Adipose tissue (tissue), 3 donors: ENCODE measurements around the gene RTN3. TPM values are rescaled to one million over a fixed set of nuclear protein-coding genes. Genes with fewer than 3 reads are reported as not detected.
"Not testable (repeated sequence)": the region's sequence is repeated elsewhere in the genome, so short reads cannot be mapped to it uniquely, and the experiment has no call there.

Experiments used
- H3K27ac ChIP-seq: one replicate; pipeline ENCODE4 v1.5.1; 2013; ENCODE audit warnings: low read depth, low read length
- WGBS, 3 donors: extraction: QIAGEN DNeasy Blood & Tissue Kit; methylation state at CpG; one replicate each; pipeline ENCODE4 v1.1.7; 2013; 5-methylcytosine and 5-hydroxymethylcytosine counted together
- polyA plus RNA-seq, 3 donors: library from polyadenylated mRNA; stranded (reverse); fragments of 200-250 nt; gene quantifications; one replicate each; pipeline ENCODE4 v1.2.3, GENCODE V29; 2013
- donor health status: healthy with polysubstance abuse.
- donor health status: Bipolar disorder and iron deficiency.
- donor health status: healthy.

The RTN3 gene
- polyA plus RNA-seq, 3 donors: 74.9 to 196 (median 91.9) TPM

- H3K27ac ChIP-seq: no peak overlapping the region
- 7 to 9% (median 7%) methylated on average over 18 of the region's 18 CpGs for WGBS, 3 donors
These were observed 423 bp upstream of the RTN3 start for GRCh38 chr11:63680834-63681320.

GRCh38 chr11:63682066-63683021, 1.0 kb downstream of the RTN3 start:
- 1 to 5% (median 4%) methylated on average over 19 of the region's 19 CpGs for WGBS, 3 donors

GRCh38 chr11:63683133-63683991, 2.1 kb downstream of the RTN3 start:
- H3K27ac ChIP-seq: no peak overlapping the region
- 74 to 78% (median 76%) methylated on average over 8 of the region's 8 CpGs for WGBS, 3 donors

More at GRCh38 chr11:63682066-63683021, 1.0 kb downstream of the RTN3 start:
- H3K27ac ChIP-seq: no peak overlapping the region

GRCh38 chr11:63685158-63685721, 3.9 kb downstream of the RTN3 start:
- not testable (repeated sequence) for H3K27ac ChIP-seq
- 63 to 93% (median 66%) methylated on average over 7 of the region's 7 CpGs for WGBS, 3 donors

- H3K27ac ChIP-seq: no peak overlapping the region
- 35 to 59% (median 54%) methylated on average over 2 of the region's 2 CpGs for WGBS, 3 donors
These were observed 5.6 kb downstream of the RTN3 start for GRCh38 chr11:63686926-63687325.

- H3K27ac ChIP-seq: no peak overlapping the region
- 78 to 93% (median 83%) methylated on average over 1 of the region's 1 CpG for WGBS, 3 donors
These were observed 6.5 kb downstream of the RTN3 start for GRCh38 chr11:63687845-63688244.

DNA sequence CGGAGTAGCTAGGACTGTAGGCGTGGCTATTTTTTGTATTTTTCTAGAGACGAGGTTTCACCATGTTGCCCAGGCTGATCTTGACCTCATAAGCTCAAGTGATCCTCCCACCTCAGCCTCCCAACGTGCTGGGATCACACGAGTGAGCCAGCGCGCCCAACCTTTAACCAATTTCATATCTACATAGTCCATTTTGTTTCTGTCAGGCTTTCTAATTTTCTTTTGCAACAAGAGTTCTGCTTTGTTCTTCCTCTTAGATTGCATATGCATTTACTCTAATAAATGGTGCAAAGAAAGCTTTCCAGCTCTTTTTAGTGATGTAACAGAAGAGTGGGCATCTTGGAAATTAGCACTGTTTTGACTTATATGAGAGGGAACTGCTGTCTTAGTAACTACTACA, 13.3 kb downstream of the RTN3 start:
- WGBS, 3 donors: 71 to 94% (median 86%) methylated on average over 7 of the region's 7 CpGs
- H3K27ac ChIP-seq: no peak overlapping the region

DNA sequence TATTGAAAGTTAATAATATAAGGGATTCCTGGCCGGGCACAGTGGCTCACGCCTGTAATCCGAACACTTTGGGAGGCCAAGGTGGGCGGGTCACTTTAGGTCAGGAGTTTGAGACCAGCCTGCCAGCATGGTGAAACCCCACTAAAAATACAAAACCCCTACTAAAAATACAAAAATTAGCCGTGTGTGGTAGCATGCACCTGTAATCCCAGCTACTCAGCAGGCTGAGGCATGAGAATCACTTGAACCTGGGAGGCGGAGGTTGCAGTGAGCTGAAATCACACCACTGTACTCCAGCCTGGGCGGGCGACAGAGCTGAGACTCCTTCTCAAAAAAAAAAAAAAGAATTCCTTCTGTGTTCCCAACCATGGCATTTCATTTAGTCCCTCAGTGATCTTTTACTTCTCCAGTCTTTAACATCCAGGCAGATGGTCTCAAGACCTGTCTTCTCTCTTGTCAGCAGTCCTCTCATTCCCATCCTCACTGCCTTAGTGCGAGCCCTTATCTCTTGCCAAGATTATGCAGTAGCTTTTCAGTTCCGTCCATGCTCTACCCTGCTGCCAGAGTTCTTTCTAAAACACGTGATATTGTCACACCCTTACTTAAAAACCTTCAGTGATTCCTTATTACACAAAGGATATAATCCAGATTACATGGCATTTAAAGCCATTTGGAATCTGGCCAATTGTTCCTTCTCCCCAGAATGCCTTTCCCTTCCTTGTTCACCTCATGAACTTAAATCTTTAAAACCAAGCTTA, 17.9 kb downstream of the RTN3 start:
- H3K27ac ChIP-seq: no peak overlapping the region
- WGBS, 3 donors: 68 to 83% (median 70%) methylated on average over 11 of the region's 11 CpGs

- H3K27ac ChIP-seq: no peak overlapping the region
- WGBS, 3 donors: 36 to 89% (median 88%) methylated on average over 1 of the region's 1 CpG
These were observed 18.6 kb downstream of the RTN3 start for GRCh38 chr11:63699896-63700295.

DNA sequence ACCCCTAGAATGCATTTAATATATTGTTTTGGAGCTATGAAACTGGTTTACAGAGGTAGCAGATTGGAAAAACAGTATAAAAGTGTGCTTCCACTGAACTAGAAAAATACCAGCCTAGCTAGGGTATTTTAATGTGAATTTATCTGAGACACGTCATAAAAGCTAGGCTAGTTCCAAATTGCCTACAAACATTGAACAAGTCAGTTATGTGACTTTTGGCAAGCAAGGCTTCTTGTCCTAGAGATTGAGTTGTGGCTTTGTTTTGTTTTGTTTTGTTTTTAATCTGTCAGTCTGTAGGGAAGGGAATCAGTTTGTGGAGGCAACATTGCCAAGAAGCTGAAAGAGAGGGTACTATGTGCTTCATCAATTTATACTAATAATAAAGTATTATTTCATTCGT, 24.2 kb downstream of the RTN3 start:
- 18 to 80% (median 71%) methylated on average over 2 of the region's 2 CpGs for WGBS, 3 donors
- no peak overlapping the region for H3K27ac ChIP-seq

DNA sequence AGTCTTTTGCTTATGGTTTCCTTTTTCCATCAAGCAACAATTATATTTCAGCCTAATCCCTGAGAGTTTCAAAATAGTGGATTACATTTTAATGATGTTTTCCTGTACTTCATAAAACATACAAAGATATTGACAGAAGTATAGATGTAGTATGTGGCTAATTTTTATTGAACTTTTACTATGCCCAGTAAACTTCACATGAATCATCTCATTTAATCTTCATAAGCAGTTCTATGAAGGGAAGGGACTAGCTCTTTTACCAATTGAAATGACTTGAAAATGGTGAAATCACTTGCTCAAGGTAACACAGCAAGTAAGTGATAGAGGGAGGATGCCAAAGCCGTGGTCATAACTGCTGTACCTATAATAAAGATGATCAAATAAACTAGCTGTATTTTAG, 27.5 kb downstream of the RTN3 start:
- no peak overlapping the region for H3K27ac ChIP-seq
- WGBS, 3 donors: 84 to 95% (median 95%) methylated on average over 1 of the region's 1 CpG

GRCh38 chr11:63709336-63709884, 28.1 kb downstream of the RTN3 start:
- WGBS, 3 donors: 35 to 53% (median 42%) methylated on average over 3 of the region's 3 CpGs
- H3K27ac ChIP-seq: no peak overlapping the region

DNA sequence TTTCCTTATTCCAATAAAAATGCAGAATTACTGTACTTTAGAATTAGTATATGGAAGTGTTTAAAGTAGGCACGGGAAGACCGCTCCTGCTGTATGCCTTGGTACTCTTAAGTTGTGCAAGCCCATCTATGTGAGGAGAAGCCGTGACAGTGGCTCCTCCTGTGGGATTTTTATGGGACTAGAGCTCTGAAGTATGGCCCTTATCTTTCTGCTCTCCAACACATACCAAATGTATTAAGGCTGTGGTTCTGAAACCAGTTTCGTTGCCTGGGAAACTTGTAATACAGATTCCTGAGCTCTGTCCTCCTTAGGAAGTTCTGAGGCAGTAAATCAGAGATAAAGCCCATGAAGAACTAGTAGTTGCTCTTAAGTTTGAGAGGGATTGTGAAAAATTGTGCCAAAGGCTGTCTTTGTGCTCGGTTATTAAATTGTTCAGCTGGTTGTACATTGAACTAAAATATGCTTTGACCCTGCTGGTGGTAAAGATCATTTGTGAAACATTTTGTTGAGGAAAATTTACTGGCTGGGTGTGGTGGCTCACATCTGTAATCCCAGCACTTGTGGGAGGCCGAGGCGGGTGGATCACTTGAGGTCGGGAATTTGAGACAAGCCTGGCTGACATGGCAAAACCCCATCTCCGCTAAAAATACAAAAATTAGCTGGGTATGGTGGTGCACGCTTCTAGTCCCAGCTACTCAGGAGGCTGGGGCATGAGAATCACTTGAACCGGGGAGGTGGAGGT, 29.3 kb downstream of the RTN3 start:
- H3K27ac ChIP-seq: no peak overlapping the region
- WGBS, 3 donors: 59 to 73% (median 64%) methylated on average over 11 of the region's 11 CpGs

- WGBS, 3 donors: 80 to 85% (median 82%) methylated on average over 6 of the region's 6 CpGs
- no peak overlapping the region for H3K27ac ChIP-seq
These were observed 30.5 kb downstream of the RTN3 start for GRCh38 chr11:63711838-63712237.

- whole genome bisulfite sequencing, 3 donors: 85 to 89% (median 87%) methylated on average over 2 of the region's 2 CpGs
- H3K27ac ChIP-seq: no peak overlapping the region
These were observed 32.5 kb downstream of the RTN3 start for GRCh38 chr11:63713766-63714165.

- H3K27ac ChIP-seq: no peak overlapping the region
These were observed 34.7 kb downstream of the RTN3 start for GRCh38 chr11:63716046-63716445.

GRCh38 chr11:63719001-63719400, 37.7 kb downstream of the RTN3 start:
- WGBS, 3 donors: 68 to 84% (median 81%) methylated on average over 1 of the region's 1 CpG
- no peak overlapping the region for H3K27ac ChIP-seq
